Effector memory CD4-positive, alpha-beta T cell (primary cell): ENCODE results near the gene UNCX.
"Not testable (repeated sequence)": the region's sequence is repeated elsewhere in the genome, so short reads cannot be mapped to it uniquely, and the experiment has no call there.

Experiments
- DNase-seq, 3 donors: peaks; one replicate each; pipeline ENCODE4 v3.0.0-alpha.2; 2020
- H3K27ac ChIP-seq: 2 replicates; pipeline ENCODE4 v1.7.0; 2013; ENCODE audit warnings: mild to moderate bottlenecking, low read length, moderate library complexity; ENCODE audit not compliant: insufficient read depth, poor library complexity, severe bottlenecking
- H3K27me3 ChIP-seq: replicated peaks from 2 replicates; pipeline ENCODE4 v1.7.0; 2013; ENCODE audit warnings: mild to moderate bottlenecking, low read length; ENCODE audit not compliant: insufficient read depth, control insufficient read depth, poor library complexity, severe bottlenecking
- H3K36me3 ChIP-seq: 2 replicates; pipeline ENCODE4 v1.7.0; 2013; ENCODE audit warnings: mild to moderate bottlenecking, low read length, moderate library complexity; ENCODE audit not compliant: control insufficient read depth, insufficient read depth
- H3K4me1 ChIP-seq: 2 replicates; pipeline ENCODE4 v1.7.0; 2013; ENCODE audit warnings: low read length, mild to moderate bottlenecking; ENCODE audit not compliant: control insufficient read depth, insufficient read depth, poor library complexity, severe bottlenecking
- H3K4me3 ChIP-seq: 2 replicates; pipeline ENCODE4 v1.7.0; 2013; ENCODE audit warnings: low read length, low read depth, mild to moderate bottlenecking; ENCODE audit not compliant: insufficient read depth, poor library complexity, severe bottlenecking
- H3K9me3 ChIP-seq: 2 replicates; pipeline ENCODE4 v1.7.0; 2013; ENCODE audit warnings: mild to moderate bottlenecking, low read length, moderate library complexity; ENCODE audit not compliant: control insufficient read depth

UNCX gene

DNA sequence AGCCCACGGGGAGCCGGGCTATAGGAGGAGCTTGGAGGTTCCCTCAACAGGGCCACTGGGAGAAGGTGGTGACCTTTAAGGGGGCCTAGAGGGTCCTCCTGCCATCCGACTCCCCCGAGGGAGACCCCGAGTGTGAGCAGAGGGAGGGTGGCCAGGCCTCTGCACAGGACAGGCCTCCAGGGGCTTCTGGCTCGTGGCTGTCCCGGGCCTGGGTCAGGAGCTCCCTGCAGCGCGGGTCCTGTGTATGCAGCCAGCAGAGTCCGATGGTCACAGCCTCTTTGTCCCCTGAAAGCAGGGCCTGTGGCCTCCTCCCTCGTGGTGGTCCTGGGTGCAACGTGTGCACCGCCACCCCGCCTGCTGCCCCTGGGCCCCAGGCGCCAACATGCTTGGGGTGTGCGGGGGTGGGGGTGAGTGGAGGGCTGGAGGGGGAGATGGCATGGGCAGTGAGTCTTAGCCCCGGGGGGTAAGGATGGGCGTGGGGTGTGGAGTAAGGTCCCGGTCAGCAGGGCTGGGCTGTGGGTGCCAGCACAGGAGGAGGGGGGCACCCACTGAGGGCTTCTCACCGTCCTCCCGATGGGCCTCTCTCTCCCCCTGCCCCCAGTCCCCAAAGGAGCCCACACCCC lies 27.1 kb downstream of the UNCX start:
- H3K27ac ChIP-seq, result no peak overlapping the region
- H3K36me3 ChIP-seq, result no peaks in the 10 kb centered on the region
- DNase-seq, result no peak
- H3K4me1 ChIP-seq, result no peaks in the 10 kb centered on the region
- no peaks in the 10 kb centered on the region for H3K27me3 ChIP-seq
- no peaks in the 10 kb centered on the region for H3K9me3 ChIP-seq
- H3K4me3 ChIP-seq, result no peak overlapping the region

DNA sequence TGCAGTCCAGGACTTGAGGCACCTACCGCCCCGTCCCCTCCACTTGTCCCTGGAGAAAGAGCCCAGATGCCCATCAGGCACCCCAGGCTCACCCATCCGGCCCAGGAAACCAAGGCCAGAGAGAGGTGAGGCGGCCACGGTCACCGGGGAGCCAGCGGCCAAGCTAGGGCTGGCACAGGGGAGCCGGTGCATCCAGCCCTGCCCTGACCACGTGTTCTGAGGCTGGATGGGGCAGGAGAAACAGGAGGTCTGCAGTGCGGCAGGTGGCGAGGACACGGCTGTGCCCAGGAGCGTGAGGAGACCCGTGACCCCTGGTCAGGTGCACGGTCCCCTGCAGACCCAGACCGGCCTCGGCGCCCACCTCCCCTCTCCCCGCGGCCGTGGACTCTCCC lies 27.6 kb downstream of the UNCX start:
- Histone ChIP-seq H3K4me3 (no peak overlapping the region), H3K9me3 (no peaks in the 10 kb centered on the region), H3K27me3 (no peaks in the 10 kb centered on the region), H3K27ac (no peak overlapping the region), H3K4me1 (no peaks in the 10 kb centered on the region), H3K36me3 (no peaks in the 10 kb centered on the region)
- DNase-seq, result no peak

GRCh38 chr7:1261036-1261435 lies 28.4 kb downstream of the UNCX start:
- not testable (repeated sequence) for H3K36me3 ChIP-seq, H3K9me3 ChIP-seq, H3K4me1 ChIP-seq, H3K4me3 ChIP-seq, H3K27ac ChIP-seq, H3K27me3 ChIP-seq, DNase-seq

GRCh38 chr7:1262441-1262840 lies 29.8 kb downstream of the UNCX start:
- Histone ChIP-seq H3K27ac (no peak overlapping the region), H3K27me3 (no peaks in the 10 kb centered on the region), H3K4me3 (no peak overlapping the region), H3K36me3 (no peaks in the 10 kb centered on the region), H3K4me1 (no peaks in the 10 kb centered on the region), H3K9me3 (no peaks in the 10 kb centered on the region)
- no peak for DNase-seq

GRCh38 chr7:1263391-1263951 lies 30.8 kb downstream of the UNCX start:
- no peak for DNase-seq
- H3K36me3 ChIP-seq, result no peaks in the 10 kb centered on the region
- no peak overlapping the region for H3K27ac ChIP-seq
- H3K9me3 ChIP-seq, result no peaks in the 10 kb centered on the region
- H3K27me3 ChIP-seq, result no peaks in the 10 kb centered on the region
- no peaks in the 10 kb centered on the region for H3K4me1 ChIP-seq
- H3K4me3 ChIP-seq, result no peak overlapping the region

DNA sequence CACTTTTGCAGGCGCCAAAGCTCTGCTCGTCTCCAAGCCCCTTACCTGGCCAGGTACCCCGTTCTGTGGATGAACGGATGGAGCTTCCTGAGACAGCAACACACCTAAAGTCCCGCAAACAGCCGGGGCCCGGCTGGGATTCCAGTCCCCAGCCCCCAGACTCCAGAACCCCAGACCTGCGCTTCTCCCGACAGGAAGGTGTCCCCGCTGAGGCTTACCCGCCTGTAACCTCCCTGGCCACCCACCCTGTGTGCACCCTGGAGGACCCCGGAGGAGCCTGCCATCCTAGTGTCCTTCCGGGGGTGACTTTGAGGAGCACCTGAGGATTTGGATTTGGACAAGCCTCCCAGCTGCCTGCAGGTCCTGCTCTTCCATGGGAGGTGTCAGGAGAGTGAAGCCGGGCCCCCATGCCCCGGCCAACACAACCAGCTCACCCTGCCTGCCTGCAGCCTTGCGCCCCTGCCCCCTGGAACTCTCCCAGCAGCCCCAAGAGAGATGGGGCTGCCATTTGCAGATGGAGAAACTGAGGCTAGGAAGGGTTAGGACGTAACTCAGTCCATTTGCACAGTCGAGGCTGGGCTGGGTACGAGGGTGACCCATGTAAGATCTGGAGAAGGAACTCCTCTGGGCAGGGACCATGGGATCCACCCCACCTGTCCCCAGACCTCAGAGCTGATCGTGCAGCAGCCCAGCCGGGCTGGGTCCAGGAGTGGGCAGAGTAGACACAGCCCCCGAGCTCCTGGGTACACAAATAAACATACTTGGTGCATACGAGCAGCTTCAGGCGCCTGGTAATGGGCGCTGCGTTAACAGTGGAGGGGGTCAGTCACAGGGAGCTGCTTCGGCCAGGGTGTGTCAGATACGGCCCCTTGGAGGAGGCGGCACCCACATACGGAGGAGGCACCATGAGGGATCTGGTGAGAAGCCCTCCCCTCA lies 31.9 kb downstream of the UNCX start:
- no peaks in the 10 kb centered on the region for H3K27me3 ChIP-seq
- no peak overlapping the region for H3K4me3 ChIP-seq
- H3K4me1 ChIP-seq, result no peaks in the 10 kb centered on the region
- no peak overlapping the region for H3K27ac ChIP-seq
- no peaks in the 10 kb centered on the region for H3K9me3 ChIP-seq
- DNase-seq, result no peak
- no peaks in the 10 kb centered on the region for H3K36me3 ChIP-seq

DNA sequence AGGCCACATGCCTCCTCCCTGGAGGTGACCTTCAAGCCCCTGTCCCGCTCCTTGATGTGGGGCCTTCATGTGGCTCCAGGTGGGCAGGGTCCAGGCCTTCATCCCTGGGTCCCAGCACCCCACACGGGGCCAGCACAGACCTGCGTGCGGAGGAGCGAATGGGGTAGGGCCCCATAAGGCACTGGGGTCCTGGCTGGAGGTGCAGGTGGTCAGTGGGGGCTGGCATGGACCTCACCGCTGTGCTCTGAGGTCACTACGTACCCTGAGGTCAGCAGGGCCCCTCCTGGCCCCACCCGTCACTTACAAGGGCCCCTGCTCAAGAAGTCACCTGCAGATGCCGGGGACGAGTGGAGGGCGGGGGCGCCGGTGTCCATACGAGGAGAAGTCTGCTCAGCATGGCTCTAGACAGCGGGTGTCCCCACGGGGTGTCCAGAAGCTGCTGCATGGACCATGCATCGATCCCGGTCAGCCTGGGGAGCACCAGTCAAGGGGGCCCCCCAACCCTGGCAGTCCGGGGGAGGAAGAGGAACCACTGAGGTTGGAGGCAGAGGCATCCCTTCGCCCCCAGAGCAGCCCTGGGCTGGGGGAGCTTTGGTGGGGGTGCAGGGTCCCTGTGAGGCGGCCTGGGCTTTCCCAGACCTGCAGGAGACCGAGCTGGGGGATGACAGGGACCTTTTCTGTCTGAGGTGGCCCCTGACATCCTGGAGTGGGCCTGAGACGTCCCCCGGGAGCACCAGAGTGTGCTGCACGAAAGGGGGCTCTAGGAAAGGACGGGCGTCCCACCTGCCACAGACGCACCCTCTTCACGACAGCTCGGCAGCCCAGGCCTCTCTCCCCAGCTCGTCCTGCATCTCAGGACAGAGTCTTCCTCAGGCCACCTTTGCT lies 34.6 kb downstream of the UNCX start:
- DNase-seq, result no peak
- no peaks in the 10 kb centered on the region for H3K9me3 ChIP-seq
- no peak overlapping the region for H3K27ac ChIP-seq
- H3K4me3 ChIP-seq, result no peak overlapping the region
- no peaks in the 10 kb centered on the region for H3K4me1 ChIP-seq
- no peaks in the 10 kb centered on the region for H3K36me3 ChIP-seq
- H3K27me3 ChIP-seq, result no peaks in the 10 kb centered on the region

GRCh38 chr7:1268076-1268815 lies 35.6 kb downstream of the UNCX start:
- DNase-seq, result no peak
- H3K27ac ChIP-seq, result no peak overlapping the region

DNA sequence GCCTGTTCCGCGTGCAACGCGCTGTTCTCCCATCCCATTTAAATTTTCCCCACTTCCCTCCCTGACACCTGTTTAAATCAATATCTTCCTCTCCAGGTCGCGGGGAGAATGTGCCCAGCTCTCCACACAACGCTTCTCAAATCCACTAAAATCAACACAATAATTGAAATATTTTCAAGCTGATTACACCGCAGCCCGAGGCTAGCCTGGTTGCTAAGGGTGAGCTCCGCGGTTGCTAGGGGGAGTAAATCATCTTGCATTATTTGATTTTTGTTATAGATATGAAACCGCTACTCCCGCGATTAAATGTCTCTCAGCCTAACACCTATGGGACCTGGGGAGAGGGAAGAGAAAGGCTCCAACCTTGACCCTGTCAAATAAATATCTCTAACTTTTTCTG lies 36.2 kb downstream of the UNCX start:
- no peaks in the 10 kb centered on the region for H3K36me3 ChIP-seq
- no peak overlapping the region for H3K27ac ChIP-seq
- no peaks in the 10 kb centered on the region for H3K4me1 ChIP-seq
- H3K4me3 ChIP-seq, result no peak overlapping the region
- no peaks in the 10 kb centered on the region for H3K9me3 ChIP-seq
- DNase-seq, result no peak
- no peaks in the 10 kb centered on the region for H3K27me3 ChIP-seq

More at GRCh38 chr7:1268076-1268815, 35.6 kb downstream of the UNCX start:
- no peaks in the 10 kb centered on the region for H3K4me1 ChIP-seq
- no peaks in the 10 kb centered on the region for H3K36me3 ChIP-seq
- no peaks in the 10 kb centered on the region for H3K27me3 ChIP-seq
- no peaks in the 10 kb centered on the region for H3K9me3 ChIP-seq
- H3K4me3 ChIP-seq, result no peak overlapping the region
